H9 (cell line): ENCODE results near the gene ABCD3. TPM values are rescaled to one million over a fixed set of nuclear protein-coding genes. Genes with fewer than 3 reads are reported as not detected.
A peak's percentile ranks its signal among the peaks of the same experiment; 100 is the strongest.

Source experiments
- DNase-seq: peaks from one replicate; pipeline ENCODE4 v3.0.0-alpha.2; 2017
- H2AFZ ChIP-seq: one replicate; pipeline ENCODE4 v1.6.1; 2013; ENCODE audit warnings: mild to moderate bottlenecking, low read length, control low read depth, moderate library complexity
- H2AK5ac ChIP-seq: 2 replicates; pipeline ENCODE4 v1.6.1; 2013; ENCODE audit warnings: low read length, control low read depth, mixed read lengths; ENCODE audit not compliant: insufficient read length
- H2BK120ac ChIP-seq: one replicate; pipeline ENCODE4 v1.6.1; 2013; ENCODE audit warnings: low read depth, mild to moderate bottlenecking, low read length, control low read depth, inconsistent platforms; ENCODE audit not compliant: poor library complexity, severe bottlenecking
- H2BK12ac ChIP-seq: 2 replicates; pipeline ENCODE4 v1.6.1; 2013; ENCODE audit warnings: low read length, control low read depth, mixed read lengths, low read depth; ENCODE audit not compliant: insufficient read length
- H2BK15ac ChIP-seq: 2 replicates; pipeline ENCODE4 v1.6.1; 2013; ENCODE audit warnings: low read depth, low read length, control low read depth
- H2BK20ac ChIP-seq: one replicate; pipeline ENCODE4 v1.6.1; 2013; ENCODE audit warnings: low read depth, mild to moderate bottlenecking, low read length, control low read depth, inconsistent platforms; ENCODE audit not compliant: poor library complexity, severe bottlenecking
- H2BK5ac ChIP-seq: 2 replicates; pipeline ENCODE4 v1.6.1; 2013; ENCODE audit warnings: low read length, control low read depth, mixed read lengths; ENCODE audit not compliant: insufficient read length
- H3K14ac ChIP-seq: 2 replicates; pipeline ENCODE4 v1.6.1; 2013; ENCODE audit warnings: low read length, control low read depth; ENCODE audit not compliant: insufficient read depth
- H3K18ac ChIP-seq: 2 replicates; pipeline ENCODE4 v1.6.1; 2013; ENCODE audit warnings: low read depth, mild to moderate bottlenecking, mixed read lengths, low read length, control low read depth; ENCODE audit not compliant: insufficient read length
- H3K23ac ChIP-seq: 2 replicates; pipeline ENCODE4 v1.6.1; 2013; ENCODE audit warnings: low read length, control low read depth, mixed read lengths, low read depth; ENCODE audit not compliant: insufficient read length
- H3K23me2 ChIP-seq: 2 replicates; pipeline ENCODE4 v1.6.1; 2013; ENCODE audit warnings: low read depth, mild to moderate bottlenecking, mixed read lengths, low read length, control low read depth; ENCODE audit not compliant: insufficient read length, poor library complexity, severe bottlenecking
- H3K27ac ChIP-seq: 2 replicates; pipeline ENCODE4 v1.5.1; 2013; ENCODE audit warnings: low read length, control low read depth, mixed read lengths, low read depth; ENCODE audit not compliant: insufficient read length
- H3K27me3 ChIP-seq: 2 replicates; pipeline ENCODE4 v1.6.1; 2013; ENCODE audit warnings: low read length, control low read depth, inconsistent platforms; ENCODE audit not compliant: insufficient read depth
- H3K4ac ChIP-seq: 2 replicates; pipeline ENCODE4 v1.6.1; 2013; ENCODE audit warnings: low read depth, mild to moderate bottlenecking, control low read depth, inconsistent platforms, low read length, moderate library complexity
- H3K4me1 ChIP-seq: 2 replicates; pipeline ENCODE4 v1.6.1; 2013; ENCODE audit warnings: low read length, control low read depth, inconsistent platforms; ENCODE audit not compliant: insufficient read depth
- H3K4me2 ChIP-seq: 2 replicates; pipeline ENCODE4 v1.6.1; 2013; ENCODE audit warnings: low read length, control low read depth, mixed read lengths; ENCODE audit not compliant: insufficient read length, insufficient read depth
- H3K56ac ChIP-seq: 2 replicates; pipeline ENCODE4 v1.6.1; 2013; ENCODE audit warnings: low read depth, mild to moderate bottlenecking, mixed read lengths, low read length, control low read depth; ENCODE audit not compliant: insufficient read length
- H3K79me1 ChIP-seq: 2 replicates; pipeline ENCODE4 v1.6.1; 2013; ENCODE audit warnings: low read depth, mild to moderate bottlenecking, moderate library complexity, low read length, control low read depth, inconsistent platforms; ENCODE audit not compliant: insufficient read depth, poor library complexity, severe bottlenecking
- H3K79me2 ChIP-seq: 2 replicates; pipeline ENCODE4 v1.6.1; 2013; ENCODE audit warnings: low read length, control low read depth, inconsistent platforms; ENCODE audit not compliant: insufficient read depth
- H3K9ac ChIP-seq: 2 replicates; pipeline ENCODE4 v1.6.1; 2013; ENCODE audit warnings: low read length, control low read depth, mixed read lengths; ENCODE audit not compliant: insufficient read length; ENCODE audit errors: extremely low read depth
- H3K9me3 ChIP-seq: one replicate; pipeline ENCODE4 v1.6.1; 2013; ENCODE audit warnings: low read depth, low read length, inconsistent platforms; ENCODE audit not compliant: control insufficient read depth
- H3T11ph ChIP-seq: one replicate; pipeline ENCODE4 v1.6.1; 2013; ENCODE audit warnings: mild to moderate bottlenecking, low read length, control low read depth, inconsistent platforms
- H4K20me1 ChIP-seq: one replicate; pipeline ENCODE4 v1.6.1; 2013; ENCODE audit not compliant: control insufficient read depth, insufficient read length, insufficient read depth
- H4K5ac ChIP-seq: 2 replicates; pipeline ENCODE4 v1.6.1; 2013; ENCODE audit warnings: low read depth, mild to moderate bottlenecking, mixed read lengths, low read length, control low read depth; ENCODE audit not compliant: insufficient read length
- H4K8ac ChIP-seq: replicated peaks from 2 replicates; pipeline ENCODE4 v1.6.1; 2013; ENCODE audit warnings: low read length, control low read depth, mixed read lengths, low read depth; ENCODE audit not compliant: insufficient read length
- H4K91ac ChIP-seq: 2 replicates; pipeline ENCODE4 v1.6.1; 2013; ENCODE audit warnings: low read depth, mild to moderate bottlenecking, moderate library complexity, mixed read lengths, low read length, control low read depth; ENCODE audit not compliant: insufficient read length
- H3K27ac Mint-ChIP-seq, 3 experiments: 2 replicates in 2 of 3; 3 replicates in 1 of 3; pipeline ENCODE4 v1.8.0; 2020 to 2021; ENCODE audit warnings: mixed read lengths in 3 of 3, mild to moderate bottlenecking in 1 of 3, moderate library complexity in 1 of 3
- H3K27me3 Mint-ChIP-seq: 2 replicates; pipeline ENCODE4 v1.8.0; 2021; ENCODE audit warnings: low read depth, mild to moderate bottlenecking, moderate library complexity, mixed read lengths
- H3K36me3 Mint-ChIP-seq, 3 experiments: 2 replicates in 2 of 3; 3 replicates in 1 of 3; pipeline ENCODE4 v1.8.0; 2020 to 2021; ENCODE audit warnings: low read depth in 3 of 3, mixed read lengths in 3 of 3; ENCODE audit not compliant: insufficient read depth in 1 of 3
- H3K4me1 Mint-ChIP-seq, 2 experiments: 2 replicates each; pipeline ENCODE4 v1.8.0; 2020; ENCODE audit warnings: mixed read lengths in 2 of 2
- H3K4me3 Mint-ChIP-seq, 2 experiments: 2 replicates in 1 of 2; 3 replicates in 1 of 2; pipeline ENCODE4 v1.8.0; 2020 to 2021; ENCODE audit warnings: mild to moderate bottlenecking in 2 of 2, mixed read lengths in 2 of 2, moderate library complexity in 1 of 2
- H3K9me3 Mint-ChIP-seq, 2 experiments: 2 replicates in 1 of 2; 3 replicates in 1 of 2; pipeline ENCODE4 v1.8.0; 2020; ENCODE audit warnings: mild to moderate bottlenecking in 2 of 2, mixed read lengths in 2 of 2, moderate library complexity in 1 of 2
- WGBS: extraction: QIAGEN DNeasy Blood & Tissue Kit; methylation state at CpG from one replicate; pipeline ENCODE4 v1.1.7; 2013; ENCODE audit warnings: missing lambda C conversion rate, low lambda C conversion rate, mixed read lengths; ENCODE audit not compliant: insufficient read length; ENCODE audit errors: extremely low coverage; 5-methylcytosine and 5-hydroxymethylcytosine counted together
- total RNA-seq: library from RNA; stranded (reverse); gene quantifications from 2 replicates; pipeline ENCODE4 v1.2.1, GENCODE V29; 2021
- TF ChIP-seq, protein P1 (sequence below): fragments of 200-600 bp; sonication (generic); conservative IDR thresholded peaks from 3 replicates; pipeline ENCODE4 v1.8.0; 2021; ENCODE audit warnings: antibody characterized with exemption, mild to moderate bottlenecking

Gene ABCD3
- total RNA-seq, 1 experiment from 2014 or later: 32.0 TPM

DNA sequence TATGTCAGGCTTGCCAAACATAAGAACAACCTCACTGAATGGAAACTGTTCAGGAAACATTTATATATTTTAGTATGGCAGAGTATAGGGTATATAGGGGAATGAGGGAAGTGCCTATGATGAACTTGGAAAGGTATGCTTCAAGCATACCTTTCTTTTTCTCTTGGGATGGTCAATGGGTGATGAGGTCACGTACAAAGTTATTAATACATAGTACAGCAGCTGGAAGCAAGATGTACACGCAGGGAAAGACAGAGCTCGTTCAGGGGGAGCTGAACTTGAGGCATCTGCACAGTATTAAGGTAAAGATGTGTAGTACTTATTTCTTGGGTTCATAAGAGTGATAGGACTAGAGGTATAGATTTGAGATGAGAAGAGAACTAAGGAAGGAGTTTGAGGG is 61.5 kb downstream of the ABCD3 start:
- Histone ChIP-seq H3K4ac (no peak overlapping the region), H4K8ac (no peak overlapping the region), H2AFZ (no peak overlapping the region), H4K91ac (no peak overlapping the region), H3K79me1 (no peaks in the 10 kb centered on the region), H2AK5ac (no peak overlapping the region), H3K9me3 (no peaks in the 10 kb centered on the region), H3K27me3 (no peaks in the 10 kb centered on the region), H3K23ac (no peak overlapping the region), H2BK15ac (no peak overlapping the region), H2BK12ac (no peak overlapping the region), H3K79me2 (no peaks in the 10 kb centered on the region), H4K5ac (no peak overlapping the region), H3K18ac (no peak overlapping the region), H4K20me1 (no peaks in the 10 kb centered on the region), H3K4me2 (no peak overlapping the region), H3K56ac (no peak overlapping the region), H3K14ac (no peak overlapping the region), H3K23me2 (no peaks in the 10 kb centered on the region), H2BK120ac (no peak overlapping the region), H3K9ac (no peak overlapping the region), H2BK5ac (no peak overlapping the region), H3T11ph (no peak overlapping the region), H3K4me1 (no peaks in the 10 kb centered on the region), H2BK20ac (no peak overlapping the region), H3K27ac (no peak overlapping the region)
- peak overlapping the region in 1 of 3 experiments; percentile 3; a peak in 1 of 7 replicates for H3K27ac Mint-ChIP-seq
- no peak overlapping the region for H3K4me3 Mint-ChIP-seq
- H3K27me3 Mint-ChIP-seq: no peaks in the 10 kb centered on the region
- H3K9me3 Mint-ChIP-seq: no peaks in the 10 kb centered on the region
- TF ChIP-seq, protein P1, sequence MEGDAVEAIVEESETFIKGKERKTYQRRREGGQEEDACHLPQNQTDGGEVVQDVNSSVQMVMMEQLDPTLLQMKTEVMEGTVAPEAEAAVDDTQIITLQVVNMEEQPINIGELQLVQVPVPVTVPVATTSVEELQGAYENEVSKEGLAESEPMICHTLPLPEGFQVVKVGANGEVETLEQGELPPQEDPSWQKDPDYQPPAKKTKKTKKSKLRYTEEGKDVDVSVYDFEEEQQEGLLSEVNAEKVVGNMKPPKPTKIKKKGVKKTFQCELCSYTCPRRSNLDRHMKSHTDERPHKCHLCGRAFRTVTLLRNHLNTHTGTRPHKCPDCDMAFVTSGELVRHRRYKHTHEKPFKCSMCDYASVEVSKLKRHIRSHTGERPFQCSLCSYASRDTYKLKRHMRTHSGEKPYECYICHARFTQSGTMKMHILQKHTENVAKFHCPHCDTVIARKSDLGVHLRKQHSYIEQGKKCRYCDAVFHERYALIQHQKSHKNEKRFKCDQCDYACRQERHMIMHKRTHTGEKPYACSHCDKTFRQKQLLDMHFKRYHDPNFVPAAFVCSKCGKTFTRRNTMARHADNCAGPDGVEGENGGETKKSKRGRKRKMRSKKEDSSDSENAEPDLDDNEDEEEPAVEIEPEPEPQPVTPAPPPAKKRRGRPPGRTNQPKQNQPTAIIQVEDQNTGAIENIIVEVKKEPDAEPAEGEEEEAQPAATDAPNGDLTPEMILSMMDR: no peak
- WGBS: no CpG with 5 or more reads among the region's 3 CpGs
- no peak for DNase-seq
- H3K4me1 Mint-ChIP-seq: no peaks in the 10 kb centered on the region
- H3K36me3 Mint-ChIP-seq: peaks cover 2 to 13% (median 9%) of the 10 kb centered on the region in 3 experiments; a peak in 4 of 7 replicates
